HEK293 (cell line): ENCODE data around the gene LAG3.

Source experiments
- CTCF ChIA-PET: fragments of 350-600 bp; formaldehyde crosslinking; extraction: SDS; loops from one replicate; lab custom pipeline; 2021; ENCODE audit warnings: antibody characterized with exemption; lab: Yijun Ruan, JAX
- POLR2A ChIA-PET: fragments of 300-600 bp; formaldehyde crosslinking; extraction: SDS; loops from one replicate; lab custom pipeline; 2020; ENCODE audit warnings: antibody characterized with exemption, inconsistent platforms; lab: Yijun Ruan, JAX
- H3K27ac ChIP-seq: fragments of 200-500 bp; sonication (Bioruptor generic); 2 replicates; pipeline ENCODE4 v1.5.1; 2014; ENCODE audit warnings: low read depth, low read length, control low read depth, inconsistent platforms; ENCODE audit errors: extremely low read depth
- H3K36me3 ChIP-seq, 2 experiments: fragments of 200-500 bp in 1 of 2; sonication (Bioruptor generic) in 1 of 2; 1 replicate in 1 of 2; 2 replicates in 1 of 2; pipeline ENCODE4 v1.5.1; 2014 to 2017; ENCODE audit warnings: inconsistent platforms in 2 of 2, low read length in 2 of 2; ENCODE audit not compliant: control insufficient read depth in 2 of 2, insufficient read depth in 1 of 2
- H3K4me1 ChIP-seq: fragments of 200-500 bp; sonication (Bioruptor generic); 2 replicates; pipeline ENCODE4 v1.5.1; 2014; ENCODE audit warnings: mild to moderate bottlenecking, low read length, inconsistent platforms; ENCODE audit not compliant: control insufficient read depth, insufficient read depth
- H3K4me3 ChIP-seq: 2 replicates; pipeline ENCODE4 v1.5.1; 2011; ENCODE audit warnings: low read depth, mild to moderate bottlenecking, control low read depth, low read length, moderate library complexity
- H3K9me3 ChIP-seq: fragments of 200-500 bp; sonication (Bioruptor generic); 2 replicates; pipeline ENCODE4 v1.5.1; 2014; ENCODE audit warnings: low read depth, low read length, inconsistent platforms; ENCODE audit not compliant: control insufficient read depth, insufficient read depth
- KLF1 ChIP-seq: fragments of 450-650 bp; formaldehyde crosslinking; IDR thresholded peaks from 2 replicates; pipeline ENCODE4 v1.5.1; 2016; ENCODE audit warnings: missing biosample characterization, missing genetic modification characterization
- KLF10 ChIP-seq: fragments of 450-650 bp; IDR thresholded peaks from 2 replicates; pipeline ENCODE4 v1.5.1; 2018; ENCODE audit warnings: missing biosample characterization, mild to moderate bottlenecking, missing genetic modification characterization
- MEIS1 ChIP-seq: sonication (generic); formaldehyde crosslinking; IDR thresholded peaks from 2 replicates; pipeline ENCODE4 v1.8.1; 2022; ENCODE audit warnings: missing genetic modification reagents, mild to moderate bottlenecking, borderline replicate concordance
- MYNN ChIP-seq: fragments of 450-650 bp; formaldehyde crosslinking; IDR thresholded peaks from 2 replicates; pipeline ENCODE4 v1.5.1; 2016; ENCODE audit warnings: missing biosample characterization, missing genetic modification characterization, borderline replicate concordance
- PRDM1 ChIP-seq: fragments of 450-650 bp; formaldehyde crosslinking; IDR thresholded peaks from 2 replicates; pipeline ENCODE4; 2016; ENCODE audit warnings: missing biosample characterization, missing genetic modification characterization
- ZNF10 ChIP-seq: fragments of 450-650 bp; formaldehyde crosslinking; IDR thresholded peaks from 2 replicates; pipeline ENCODE4 v1.5.1; 2017; ENCODE audit warnings: missing biosample characterization, missing genetic modification characterization
- ZNF133 ChIP-seq: fragments of 450-650 bp; formaldehyde crosslinking; IDR thresholded peaks from 2 replicates; pipeline ENCODE4 v1.5.1; 2016; ENCODE audit warnings: missing biosample characterization, missing genetic modification characterization
- ZNF175 ChIP-seq: fragments of 450-650 bp; formaldehyde crosslinking; IDR thresholded peaks from 2 replicates; pipeline ENCODE4 v1.5.1; 2016; ENCODE audit warnings: missing biosample characterization, missing genetic modification characterization
- ZNF366 ChIP-seq: fragments of 450-650 bp; formaldehyde crosslinking; conservative IDR thresholded peaks from 2 replicates; pipeline ENCODE4 v1.5.1; 2016; ENCODE audit warnings: missing biosample characterization, missing genetic modification characterization
- ZNF48 ChIP-seq: fragments of 450-650 bp; formaldehyde crosslinking; IDR thresholded peaks from 2 replicates; pipeline ENCODE4 v1.5.1; 2016; ENCODE audit warnings: missing biosample characterization, missing genetic modification characterization
- ZNF514 ChIP-seq: fragments of 450-650 bp; formaldehyde crosslinking; IDR thresholded peaks from 2 replicates; pipeline ENCODE4 v1.5.1; 2016; ENCODE audit warnings: missing biosample characterization, missing genetic modification characterization
- ZNF560 ChIP-seq: fragments of 450-650 bp; formaldehyde crosslinking; IDR thresholded peaks from 2 replicates; pipeline ENCODE4 v1.5.1; 2017; ENCODE audit warnings: missing biosample characterization, missing genetic modification characterization, borderline replicate concordance
- ZNF626 ChIP-seq: fragments of 450-650 bp; sonication (Bioruptor Pico); formaldehyde crosslinking; IDR thresholded peaks from 2 replicates; pipeline ENCODE4 v1.5.1; 2018; ENCODE audit warnings: missing biosample characterization, missing genetic modification characterization, inconsistent platforms
- ZNF639 ChIP-seq: fragments of 450-650 bp; formaldehyde crosslinking; IDR thresholded peaks from 2 replicates; pipeline ENCODE4 v1.5.1; 2016; ENCODE audit warnings: missing biosample characterization, missing genetic modification characterization
- ZNF645 ChIP-seq: fragments of 450-650 bp; formaldehyde crosslinking; IDR thresholded peaks from 2 replicates; pipeline ENCODE4; 2016; ENCODE audit warnings: missing biosample characterization, missing genetic modification characterization
- ZNF707 ChIP-seq: fragments of 450-650 bp; formaldehyde crosslinking; IDR thresholded peaks from 2 replicates; pipeline ENCODE4 v1.5.1; 2016; ENCODE audit warnings: missing biosample characterization, missing genetic modification characterization
- ZNF777 ChIP-seq: fragments of 450-650 bp; formaldehyde crosslinking; IDR thresholded peaks from 2 replicates; pipeline ENCODE4 v1.5.1; 2017; ENCODE audit warnings: missing biosample characterization, missing genetic modification characterization, borderline replicate concordance
- TF ChIP-seq, protein P1 (sequence below): fragments of 450-650 bp; formaldehyde crosslinking; IDR thresholded peaks from 2 replicates; pipeline ENCODE4 v1.5.1; 2016; ENCODE audit warnings: missing biosample characterization, missing genetic modification characterization
- TF ChIP-seq, protein P2 (sequence below): fragments of 450-650 bp; formaldehyde crosslinking; IDR thresholded peaks from 2 replicates; pipeline ENCODE4 v1.5.1; 2017; ENCODE audit warnings: missing biosample characterization, missing genetic modification characterization
- TF ChIP-seq, protein P3 (sequence below): fragments of 450-650 bp; formaldehyde crosslinking; IDR thresholded peaks from 2 replicates; pipeline ENCODE4 v1.5.1; 2016; ENCODE audit warnings: missing biosample characterization, missing genetic modification characterization

The LAG3 gene

DNA sequence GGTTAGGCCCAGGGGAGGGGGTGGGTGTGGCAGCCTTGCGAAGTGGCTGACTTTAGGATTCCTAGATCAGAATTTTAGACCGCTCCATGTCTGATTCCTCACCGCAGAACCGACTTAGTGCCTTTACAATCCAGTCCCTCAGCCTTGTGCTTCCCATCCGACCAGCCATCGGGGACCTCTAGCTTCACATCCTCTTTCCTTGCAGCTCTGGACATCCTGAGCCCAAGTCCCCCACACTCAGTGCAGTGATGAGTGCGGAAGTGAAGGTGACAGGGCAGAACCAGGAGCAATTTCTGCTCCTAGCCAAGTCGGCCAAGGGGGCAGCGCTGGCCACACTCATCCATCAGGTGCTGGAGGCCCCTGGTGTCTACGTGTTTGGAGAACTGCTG, 47.9 kb upstream of the LAG3 start:
- H3K4me1 ChIP-seq = peaks cover 11% of the 10 kb centered on the region
- TF ChIP-seq ZNF10 (peak; percentile 82), ZNF777 (tag by site-specific recombination) (no peak)
- H3K9me3 ChIP-seq = no peaks in the 10 kb centered on the region
- H3K27ac ChIP-seq = peak overlapping the region; percentile 63
- CTCF ChIA-PET = interaction anchor here (0.7 to 3.5 kb wide), 6 partner anchors 11 to 105 kb away, joined by 3 to 21 read pairs (median 3); partner anchors contain the start of genes MLF2 and PTMS
- H3K36me3 ChIP-seq = peaks cover 10 to 27% of the 10 kb centered on the region in 2 experiments
- peak overlapping the region; percentile 46 for H3K4me3 ChIP-seq
- POLR2A ChIA-PET = interaction anchor here (0.6 to 4.0 kb wide), 28 partner anchors 9 to 415 kb away, joined by 3 to 104 read pairs (median 5); partner anchors contain the start of genes C12orf57, CDCA3, GAPDH and GPR162

DNA sequence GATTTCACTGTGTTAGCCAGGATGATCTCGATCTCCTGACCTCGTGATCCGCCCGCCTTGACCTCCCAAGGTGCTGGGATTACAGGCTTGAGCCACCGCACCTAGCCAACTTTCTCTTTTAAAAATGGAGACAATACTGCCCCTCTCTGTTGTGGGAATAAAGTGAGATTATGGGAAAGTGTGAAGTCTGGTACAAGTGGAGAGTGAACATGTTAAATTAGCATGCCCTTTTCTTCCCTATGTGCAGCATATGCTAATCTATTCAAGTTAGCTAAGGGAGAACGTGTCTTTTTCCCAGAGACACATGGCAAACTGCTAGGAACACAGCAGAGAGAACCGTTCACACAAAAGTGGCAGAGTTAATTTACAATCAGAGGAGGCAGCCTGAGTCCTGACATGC, 47.0 kb upstream of the LAG3 start:
- Histone ChIP-seq H3K4me3 (no peak overlapping the region), H3K36me3 (peaks cover 15 to 36% of the 10 kb centered on the region in 2 experiments), H3K4me1 (peaks cover 11% of the 10 kb centered on the region), H3K27ac (no peak overlapping the region), H3K9me3 (no peaks in the 10 kb centered on the region)
- CTCF ChIA-PET = interaction anchor here (0.7 to 3.5 kb wide), 4 partner anchors 9 to 161 kb away, joined by 3 to 21 read pairs (median 3); partner anchors contain the start of gene MLF2
- TF ChIP-seq ZNF560 (tag by site-specific recombination) (no peak), PRDM1 (tag by site-specific recombination) (peak; percentile 63; the same call in 1 of the 2 replicates)
- TF ChIP-seq, protein P1, sequence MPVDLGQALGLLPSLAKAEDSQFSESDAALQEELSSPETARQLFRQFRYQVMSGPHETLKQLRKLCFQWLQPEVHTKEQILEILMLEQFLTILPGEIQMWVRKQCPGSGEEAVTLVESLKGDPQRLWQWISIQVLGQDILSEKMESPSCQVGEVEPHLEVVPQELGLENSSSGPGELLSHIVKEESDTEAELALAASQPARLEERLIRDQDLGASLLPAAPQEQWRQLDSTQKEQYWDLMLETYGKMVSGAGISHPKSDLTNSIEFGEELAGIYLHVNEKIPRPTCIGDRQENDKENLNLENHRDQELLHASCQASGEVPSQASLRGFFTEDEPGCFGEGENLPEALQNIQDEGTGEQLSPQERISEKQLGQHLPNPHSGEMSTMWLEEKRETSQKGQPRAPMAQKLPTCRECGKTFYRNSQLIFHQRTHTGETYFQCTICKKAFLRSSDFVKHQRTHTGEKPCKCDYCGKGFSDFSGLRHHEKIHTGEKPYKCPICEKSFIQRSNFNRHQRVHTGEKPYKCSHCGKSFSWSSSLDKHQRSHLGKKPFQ = 0 out of 2 replicates have a peak, but pooled peaks have one; percentile 15
- POLR2A ChIA-PET = interaction anchor here (3.6 to 4.0 kb wide), 2 partner anchors 27 to 36 kb away, joined by 49 to 104 read pairs; partner anchors contain the start of genes MLF2 and ZNF384

- no peak overlapping the region for H3K4me3 ChIP-seq
- ChIA-PET CTCF (interaction anchor here (0.6 kb wide), 1 partner anchor 22 kb away, joined by 4 read pairs; no protein-coding TSS in a partner anchor), POLR2A (no interaction called here)
- no peaks in the 10 kb centered on the region for H3K9me3 ChIP-seq
- no peak overlapping the region for H3K27ac ChIP-seq
- peaks cover 18 to 58% of the 10 kb centered on the region in 2 experiments for H3K36me3 ChIP-seq
- peaks cover 7% of the 10 kb centered on the region for H3K4me1 ChIP-seq
- TF ChIP-seq MEIS1 (CRISPR knock-in tag) (no peak), ZNF707 (tag by site-specific recombination) (no peak), ZNF133 (no peak), MYNN (no peak)
- TF ChIP-seq, protein P2, sequence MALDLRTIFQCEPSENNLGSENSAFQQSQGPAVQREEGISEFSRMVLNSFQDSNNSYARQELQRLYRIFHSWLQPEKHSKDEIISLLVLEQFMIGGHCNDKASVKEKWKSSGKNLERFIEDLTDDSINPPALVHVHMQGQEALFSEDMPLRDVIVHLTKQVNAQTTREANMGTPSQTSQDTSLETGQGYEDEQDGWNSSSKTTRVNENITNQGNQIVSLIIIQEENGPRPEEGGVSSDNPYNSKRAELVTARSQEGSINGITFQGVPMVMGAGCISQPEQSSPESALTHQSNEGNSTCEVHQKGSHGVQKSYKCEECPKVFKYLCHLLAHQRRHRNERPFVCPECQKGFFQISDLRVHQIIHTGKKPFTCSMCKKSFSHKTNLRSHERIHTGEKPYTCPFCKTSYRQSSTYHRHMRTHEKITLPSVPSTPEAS (tag by site-specific recombination) = no peak
Measured at GRCh38 chr12:6729186-6729585, 43.1 kb upstream of the LAG3 start.

- Histone ChIP-seq H3K27ac (no peak overlapping the region), H3K36me3 (peaks cover 18 to 65% of the 10 kb centered on the region in 2 experiments), H3K4me3 (no peak overlapping the region), H3K4me1 (no peaks in the 10 kb centered on the region), H3K9me3 (no peaks in the 10 kb centered on the region)
- ChIA-PET POLR2A (no interaction called here), CTCF (interaction anchor here (0.6 kb wide), 1 partner anchor 72 kb away, joined by 3 read pairs; no protein-coding TSS in a partner anchor)
- TF ChIP-seq ZNF10 = no peak
- TF ChIP-seq, protein P3, sequence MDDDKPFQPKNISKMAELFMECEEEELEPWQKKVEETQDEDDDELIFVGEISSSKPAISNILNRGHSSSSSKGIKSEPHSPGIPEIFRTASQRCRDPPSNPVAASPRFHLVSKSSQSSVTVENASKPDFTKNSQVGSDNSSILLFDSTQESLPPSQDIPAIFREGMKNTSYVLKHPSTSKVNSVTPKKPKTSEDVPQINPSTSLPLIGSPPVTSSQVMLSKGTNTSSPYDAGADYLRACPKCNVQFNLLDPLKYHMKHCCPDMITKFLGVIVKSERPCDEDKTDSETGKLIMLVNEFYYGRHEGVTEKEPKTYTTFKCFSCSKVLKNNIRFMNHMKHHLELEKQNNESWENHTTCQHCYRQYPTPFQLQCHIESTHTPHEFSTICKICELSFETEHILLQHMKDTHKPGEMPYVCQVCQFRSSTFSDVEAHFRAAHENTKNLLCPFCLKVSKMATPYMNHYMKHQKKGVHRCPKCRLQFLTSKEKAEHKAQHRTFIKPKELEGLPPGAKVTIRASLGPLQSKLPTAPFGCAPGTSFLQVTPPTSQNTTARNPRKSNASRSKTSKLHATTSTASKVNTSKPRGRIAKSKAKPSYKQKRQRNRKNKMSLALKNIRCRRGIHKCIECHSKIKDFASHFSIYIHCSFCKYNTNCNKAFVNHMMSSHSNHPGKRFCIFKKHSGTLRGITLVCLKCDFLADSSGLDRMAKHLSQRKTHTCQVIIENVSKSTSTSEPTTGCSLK (tag by site-specific recombination) = no peak
- TF ChIP-seq ZNF175 (tag by site-specific recombination) = no peak
- TF ChIP-seq KLF1 = no peak
- TF ChIP-seq ZNF366 (tag by site-specific recombination) = no peak
- no peak for TF ChIP-seq ZNF639 (tag by site-specific recombination)
- no peak for TF ChIP-seq ZNF514 (tag by site-specific recombination)
- TF ChIP-seq ZNF645 (tag by site-specific recombination) = no peak
- no peak for TF ChIP-seq ZNF48 (tag by site-specific recombination)
- no peak for TF ChIP-seq KLF10 (tag by site-specific recombination)
- TF ChIP-seq ZNF626 = no peak
Measured at GRCh38 chr12:6730169-6730568, 42.2 kb upstream of the LAG3 start.
